ENCODE results near the gene ODC1. TPM values are rescaled to one million over a fixed set of nuclear protein-coding genes. Genes with fewer than 3 reads are reported as not detected.

Gene ODC1
- polyA plus RNA-seq, 1 of the 3 experiments (the other 2 are of a cell fraction): 253 TPM

DNA sequence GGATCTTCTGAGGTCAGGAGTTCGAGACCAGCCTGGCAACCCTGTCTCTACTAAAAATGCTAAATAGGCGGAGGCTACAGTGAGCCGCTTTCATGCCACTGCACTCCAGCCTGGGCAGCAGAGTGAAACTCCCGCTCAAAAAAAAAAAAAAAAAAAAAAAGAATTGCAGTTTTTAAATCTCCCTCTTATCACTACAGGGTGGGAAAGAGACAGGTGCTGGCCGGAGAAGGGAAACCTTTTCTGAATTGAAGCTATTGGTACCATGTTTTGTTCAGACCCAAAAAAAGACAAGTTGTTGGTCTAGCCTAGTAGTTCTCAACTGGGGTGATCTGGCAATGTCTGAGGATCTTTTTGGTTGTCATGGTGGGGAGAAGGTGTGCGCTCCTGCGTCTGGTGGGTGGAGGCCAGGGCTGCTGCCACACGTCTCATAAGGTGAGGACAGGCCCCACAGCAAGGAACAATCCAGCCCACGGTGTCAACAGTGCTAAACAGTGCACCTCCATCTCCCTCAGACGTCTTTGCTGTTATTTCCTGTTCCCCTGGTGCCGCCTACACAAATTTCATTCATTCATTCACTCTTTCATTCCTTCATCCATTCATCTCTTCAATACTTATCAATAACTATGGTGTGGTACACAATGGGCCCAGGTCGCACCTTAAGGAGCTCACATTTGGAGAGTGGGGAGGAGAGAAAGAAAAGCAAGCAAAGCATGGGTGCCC, 28.8 kb upstream of the ODC1 start (continued):
- no peak for TF ChIP-seq EZH2phosphoT487 (IDR thresholded peaks at IDR 0.05; ENCODE audit: borderline replicate concordance, low read depth)
- no peak for TF ChIP-seq YY1 (IDR thresholded peaks at IDR 0.05; ENCODE audit: low read depth)
- TF ChIP-seq, protein P1, sequence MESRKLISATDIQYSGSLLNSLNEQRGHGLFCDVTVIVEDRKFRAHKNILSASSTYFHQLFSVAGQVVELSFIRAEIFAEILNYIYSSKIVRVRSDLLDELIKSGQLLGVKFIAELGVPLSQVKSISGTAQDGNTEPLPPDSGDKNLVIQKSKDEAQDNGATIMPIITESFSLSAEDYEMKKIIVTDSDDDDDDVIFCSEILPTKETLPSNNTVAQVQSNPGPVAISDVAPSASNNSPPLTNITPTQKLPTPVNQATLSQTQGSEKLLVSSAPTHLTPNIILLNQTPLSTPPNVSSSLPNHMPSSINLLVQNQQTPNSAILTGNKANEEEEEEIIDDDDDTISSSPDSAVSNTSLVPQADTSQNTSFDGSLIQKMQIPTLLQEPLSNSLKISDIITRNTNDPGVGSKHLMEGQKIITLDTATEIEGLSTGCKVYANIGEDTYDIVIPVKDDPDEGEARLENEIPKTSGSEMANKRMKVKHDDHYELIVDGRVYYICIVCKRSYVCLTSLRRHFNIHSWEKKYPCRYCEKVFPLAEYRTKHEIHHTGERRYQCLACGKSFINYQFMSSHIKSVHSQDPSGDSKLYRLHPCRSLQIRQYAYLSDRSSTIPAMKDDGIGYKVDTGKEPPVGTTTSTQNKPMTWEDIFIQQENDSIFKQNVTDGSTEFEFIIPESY (IDR thresholded peaks at IDR 0.05; ENCODE audit: borderline replicate concordance, low read depth): no peak
- no peak for TF ChIP-seq RFX5 (IDR thresholded peaks at IDR 0.05; ENCODE audit: low read length)
- TF ChIP-seq MXI1 (IDR thresholded peaks at IDR 0.05; ENCODE audit: low read depth, low read length): no peak
- no peak for TF ChIP-seq MEF2A (IDR thresholded peaks at IDR 0.05; ENCODE audit: borderline replicate concordance, low read depth)
- TF ChIP-seq USF1 (IDR thresholded peaks at IDR 0.05; ENCODE audit: borderline replicate concordance, low read depth): no peak
- no peak for TF ChIP-seq FOXJ3 (CRISPR knock-in tag; IDR thresholded peaks at IDR 0.05)
- no peak for TF ChIP-seq RXRA (IDR thresholded peaks at IDR 0.05; ENCODE audit: borderline replicate concordance, low read depth)

DNA sequence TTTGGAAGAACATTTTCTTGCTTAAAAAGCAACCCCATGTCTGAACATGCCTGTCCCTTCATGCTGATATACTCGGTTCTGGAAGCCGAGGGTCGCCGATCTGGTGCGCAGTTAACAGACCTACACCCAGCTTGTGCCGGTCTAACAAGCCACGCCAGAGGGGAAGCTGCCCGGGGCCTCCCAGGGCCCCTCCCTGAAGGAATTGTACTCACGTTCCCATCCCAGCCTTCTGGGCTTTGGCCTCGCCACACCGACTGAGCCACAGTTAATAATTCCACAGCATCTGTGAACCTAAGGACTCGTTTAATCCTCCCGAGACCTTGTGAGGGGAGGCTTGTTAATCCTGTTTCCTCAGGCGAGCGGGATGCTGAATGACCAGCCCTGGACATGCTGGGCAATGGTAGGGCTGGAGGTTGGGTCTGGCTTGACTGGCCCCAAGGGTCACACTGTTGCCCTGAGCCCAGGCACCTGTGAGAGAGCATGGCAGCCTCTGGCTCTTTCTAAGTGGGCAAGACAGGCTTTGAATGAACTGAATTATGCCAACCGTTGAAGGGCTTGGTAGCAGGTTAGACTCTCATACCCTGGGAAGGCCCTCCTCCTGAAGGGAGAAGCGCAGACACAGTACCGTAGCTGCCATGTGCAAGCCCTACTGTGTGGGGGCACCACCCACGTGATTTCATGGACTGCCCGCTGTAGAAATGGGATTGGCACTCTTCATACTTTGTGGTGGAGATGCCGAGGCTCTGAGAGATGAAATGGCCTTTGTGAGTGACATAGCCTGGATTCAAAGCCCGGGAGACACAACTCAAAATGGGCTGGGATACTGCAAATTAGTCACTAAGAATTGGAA, 27.9 kb upstream of the ODC1 start:
- Histone ChIP-seq H3K27ac (ENCODE audit: low read depth in 2 of 2, low read length in 1 of 2) (no peak overlapping the region), H3K79me2 (ENCODE audit: insufficient read depth) (no peaks in the 10 kb centered on the region), H3K27me3 (ENCODE audit: insufficient read depth) (peaks cover 11% of the 10 kb centered on the region; the same call in 1 of the 2 replicates), H3K9me3 (no peaks in the 10 kb centered on the region), H3K9me2 (no peaks in the 10 kb centered on the region), H2AFZ (ENCODE audit: low read depth) (no peak overlapping the region), H3K4me3 (ENCODE audit: low read depth in 2 of 2, low read length in 1 of 2) (no peak overlapping the region), H3K4me2 (no peak overlapping the region), H3K9ac (no peak overlapping the region), H3K4me1 (ENCODE audit: control insufficient read depth in 1 of 2, insufficient read depth in 2 of 2, low read depth in 1 of 2, low read length in 1 of 2) (no peaks in the 10 kb centered on the region), H3F3A (replicated peaks; ENCODE audit: insufficient read depth) (no peaks in the 10 kb centered on the region), H4K20me1 (ENCODE audit: insufficient read depth) (no peaks in the 10 kb centered on the region), H3K36me3 (replicated peaks in 1 of 2; ENCODE audit: control insufficient read depth in 1 of 2, insufficient read depth in 2 of 2, low read length in 1 of 2) (no peaks in the 10 kb centered on the region)
- no peak for DNase-seq
- ChIA-PET POLR2A (no interaction called here), CTCF (no interaction called here)
- WGBS (ENCODE audit: low lambda C conversion rate): 86% methylated on average over 22 of the region's 22 CpGs
- TF ChIP-seq RCOR1 (IDR thresholded peaks at IDR 0.05; ENCODE audit: low read length) (no peak), GABPA (IDR thresholded peaks at IDR 0.05; ENCODE audit: low read depth) (no peak), TAF1 (IDR thresholded peaks at IDR 0.05; ENCODE audit: borderline replicate concordance, low read depth, low read length) (no peak), RFX5 (IDR thresholded peaks at IDR 0.05; ENCODE audit: low read length) (no peak), FOXM1 (IDR thresholded peaks at IDR 0.05; ENCODE audit: low read depth) (no peak), SMC3 (IDR thresholded peaks at IDR 0.05; ENCODE audit: low read depth, low read length) (no peak), MEF2A (IDR thresholded peaks at IDR 0.05; ENCODE audit: borderline replicate concordance, low read depth) (no peak), USF1 (IDR thresholded peaks at IDR 0.05; ENCODE audit: borderline replicate concordance, low read depth) (no peak), TEAD4 (IDR thresholded peaks at IDR 0.05; ENCODE audit: borderline replicate concordance, insufficient read depth) (no peak), MXI1 (IDR thresholded peaks at IDR 0.05; ENCODE audit: low read depth, low read length) (no peak), SIN3A (IDR thresholded peaks at IDR 0.05; ENCODE audit: borderline replicate concordance, low read depth, low read length) (no peak), NFIC (IDR thresholded peaks at IDR 0.05; ENCODE audit: borderline replicate concordance) (no peak)
- TF ChIP-seq, protein P2, sequence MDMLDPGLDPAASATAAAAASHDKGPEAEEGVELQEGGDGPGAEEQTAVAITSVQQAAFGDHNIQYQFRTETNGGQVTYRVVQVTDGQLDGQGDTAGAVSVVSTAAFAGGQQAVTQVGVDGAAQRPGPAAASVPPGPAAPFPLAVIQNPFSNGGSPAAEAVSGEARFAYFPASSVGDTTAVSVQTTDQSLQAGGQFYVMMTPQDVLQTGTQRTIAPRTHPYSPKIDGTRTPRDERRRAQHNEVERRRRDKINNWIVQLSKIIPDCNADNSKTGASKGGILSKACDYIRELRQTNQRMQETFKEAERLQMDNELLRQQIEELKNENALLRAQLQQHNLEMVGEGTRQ (IDR thresholded peaks at IDR 0.05; ENCODE audit: borderline replicate concordance, low read depth, low read length): no peak
- TF ChIP-seq, protein P3, sequence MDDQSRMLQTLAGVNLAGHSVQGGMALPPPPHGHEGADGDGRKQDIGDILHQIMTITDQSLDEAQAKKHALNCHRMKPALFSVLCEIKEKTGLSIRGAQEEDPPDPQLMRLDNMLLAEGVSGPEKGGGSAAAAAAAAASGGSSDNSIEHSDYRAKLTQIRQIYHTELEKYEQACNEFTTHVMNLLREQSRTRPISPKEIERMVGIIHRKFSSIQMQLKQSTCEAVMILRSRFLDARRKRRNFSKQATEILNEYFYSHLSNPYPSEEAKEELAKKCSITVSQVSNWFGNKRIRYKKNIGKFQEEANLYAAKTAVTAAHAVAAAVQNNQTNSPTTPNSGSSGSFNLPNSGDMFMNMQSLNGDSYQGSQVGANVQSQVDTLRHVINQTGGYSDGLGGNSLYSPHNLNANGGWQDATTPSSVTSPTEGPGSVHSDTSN (IDR thresholded peaks at IDR 0.05): no peak
- TF ChIP-seq, protein P4, sequence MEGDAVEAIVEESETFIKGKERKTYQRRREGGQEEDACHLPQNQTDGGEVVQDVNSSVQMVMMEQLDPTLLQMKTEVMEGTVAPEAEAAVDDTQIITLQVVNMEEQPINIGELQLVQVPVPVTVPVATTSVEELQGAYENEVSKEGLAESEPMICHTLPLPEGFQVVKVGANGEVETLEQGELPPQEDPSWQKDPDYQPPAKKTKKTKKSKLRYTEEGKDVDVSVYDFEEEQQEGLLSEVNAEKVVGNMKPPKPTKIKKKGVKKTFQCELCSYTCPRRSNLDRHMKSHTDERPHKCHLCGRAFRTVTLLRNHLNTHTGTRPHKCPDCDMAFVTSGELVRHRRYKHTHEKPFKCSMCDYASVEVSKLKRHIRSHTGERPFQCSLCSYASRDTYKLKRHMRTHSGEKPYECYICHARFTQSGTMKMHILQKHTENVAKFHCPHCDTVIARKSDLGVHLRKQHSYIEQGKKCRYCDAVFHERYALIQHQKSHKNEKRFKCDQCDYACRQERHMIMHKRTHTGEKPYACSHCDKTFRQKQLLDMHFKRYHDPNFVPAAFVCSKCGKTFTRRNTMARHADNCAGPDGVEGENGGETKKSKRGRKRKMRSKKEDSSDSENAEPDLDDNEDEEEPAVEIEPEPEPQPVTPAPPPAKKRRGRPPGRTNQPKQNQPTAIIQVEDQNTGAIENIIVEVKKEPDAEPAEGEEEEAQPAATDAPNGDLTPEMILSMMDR (IDR thresholded peaks at IDR 0.05): no peak
- TF ChIP-seq, protein P5, sequence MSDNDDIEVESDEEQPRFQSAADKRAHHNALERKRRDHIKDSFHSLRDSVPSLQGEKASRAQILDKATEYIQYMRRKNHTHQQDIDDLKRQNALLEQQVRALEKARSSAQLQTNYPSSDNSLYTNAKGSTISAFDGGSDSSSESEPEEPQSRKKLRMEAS (IDR thresholded peaks at IDR 0.05; ENCODE audit: low read depth): no peak
